Measurements from ENCODE around the gene PSMF1.

GRCh38 chr20:1186367-1186991 is 68.1 kb downstream of the PSMF1 start:
- TF ChIP-seq CTCF (IDR thresholded peaks at IDR 0.05): no peak
- no peak for TF ChIP-seq POLR2AphosphoS5 (IDR thresholded peaks at IDR 0.05)

Data from stomach (tissue), 4 donors.